ENCODE data around the gene C1QA. TPM values are rescaled to one million over a fixed set of nuclear protein-coding genes. Genes with fewer than 3 reads are reported as not detected.
A peak's percentile ranks its signal among the peaks of the same experiment; 100 is the strongest.

Gene C1QA
- total RNA-seq, 6 experiments from 2014 or later: 66.3 to 227 (median 75.0) TPM

GRCh38 chr1:22600817-22601605, 35.4 kb upstream of the C1QA start:
- no peaks in the 10 kb centered on the region for H3K9me3 ChIP-seq
- no peak for DNase-seq
- intact Hi-C loops (cut with DNase I): no loop called here
- H3K4me1 ChIP-seq: no peaks in the 10 kb centered on the region
- no peaks in the 10 kb centered on the region for H3K27me3 ChIP-seq
- TF ChIP-seq, protein P1, sequence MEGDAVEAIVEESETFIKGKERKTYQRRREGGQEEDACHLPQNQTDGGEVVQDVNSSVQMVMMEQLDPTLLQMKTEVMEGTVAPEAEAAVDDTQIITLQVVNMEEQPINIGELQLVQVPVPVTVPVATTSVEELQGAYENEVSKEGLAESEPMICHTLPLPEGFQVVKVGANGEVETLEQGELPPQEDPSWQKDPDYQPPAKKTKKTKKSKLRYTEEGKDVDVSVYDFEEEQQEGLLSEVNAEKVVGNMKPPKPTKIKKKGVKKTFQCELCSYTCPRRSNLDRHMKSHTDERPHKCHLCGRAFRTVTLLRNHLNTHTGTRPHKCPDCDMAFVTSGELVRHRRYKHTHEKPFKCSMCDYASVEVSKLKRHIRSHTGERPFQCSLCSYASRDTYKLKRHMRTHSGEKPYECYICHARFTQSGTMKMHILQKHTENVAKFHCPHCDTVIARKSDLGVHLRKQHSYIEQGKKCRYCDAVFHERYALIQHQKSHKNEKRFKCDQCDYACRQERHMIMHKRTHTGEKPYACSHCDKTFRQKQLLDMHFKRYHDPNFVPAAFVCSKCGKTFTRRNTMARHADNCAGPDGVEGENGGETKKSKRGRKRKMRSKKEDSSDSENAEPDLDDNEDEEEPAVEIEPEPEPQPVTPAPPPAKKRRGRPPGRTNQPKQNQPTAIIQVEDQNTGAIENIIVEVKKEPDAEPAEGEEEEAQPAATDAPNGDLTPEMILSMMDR (IDR thresholded peaks at IDR 0.05): no peak
- TF ChIP-seq POLR2A (IDR thresholded peaks at IDR 0.05): no peak
- H3K27ac ChIP-seq: no peak overlapping the region
- ATAC-seq: no peak
- no peak overlapping the region for H3K4me3 ChIP-seq
- WGBS (ENCODE audit: insufficient coverage, low coverage, low lambda C conversion rate, missing lambda C conversion rate): 95% methylated on average over 8 of the region's 39 CpGs
- H3K36me3 ChIP-seq: no peaks in the 10 kb centered on the region

DNA sequence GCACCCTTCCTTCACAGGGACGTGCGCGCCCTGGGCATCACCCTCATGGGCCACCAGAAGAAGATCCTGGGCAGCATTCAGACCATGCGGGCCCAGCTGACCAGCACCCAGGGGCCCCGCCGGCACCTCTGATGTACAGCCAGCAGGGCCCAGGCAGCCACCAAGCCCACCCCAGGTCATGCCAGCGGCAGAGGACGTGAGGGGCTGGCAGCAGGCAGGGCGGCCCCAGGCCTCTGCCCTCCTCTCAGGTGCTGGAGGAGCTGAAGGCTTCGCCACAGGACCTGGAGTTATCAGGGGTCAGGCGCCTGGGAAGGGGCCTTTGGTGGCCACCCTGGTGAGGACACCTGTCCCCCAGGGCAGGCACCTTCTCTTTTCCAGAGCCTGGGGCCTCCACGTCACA, 34.8 kb upstream of the C1QA start:
- intact Hi-C loops (cut with DNase I): no loop called here
- peak in 1 of 4 donors; percentile 5 for ATAC-seq

GRCh38 chr1:22602060-22602740, 34.2 kb upstream of the C1QA start:
- Histone ChIP-seq H3K27me3 (no peaks in the 10 kb centered on the region), H3K9me3 (no peaks in the 10 kb centered on the region), H3K4me1 (no peaks in the 10 kb centered on the region), H3K4me3 (no peak overlapping the region), H3K27ac (no peak overlapping the region), H3K36me3 (no peaks in the 10 kb centered on the region)
- TF ChIP-seq, protein P1 (IDR thresholded peaks at IDR 0.05): no peak
- no peak for TF ChIP-seq POLR2A (IDR thresholded peaks at IDR 0.05)
- intact Hi-C loops (cut with DNase I): no loop called here
- 71% methylated on average over 4 of the region's 18 CpGs for WGBS (ENCODE audit: insufficient coverage, low coverage, low lambda C conversion rate, missing lambda C conversion rate)
- DNase-seq (no peak), ATAC-seq (peak in 1 of 4 donors; percentile 6)

More for the DNA sequence above, 34.8 kb upstream of the C1QA start:
- Histone ChIP-seq H3K27ac (no peak overlapping the region), H3K27me3 (no peaks in the 10 kb centered on the region), H3K4me3 (no peak overlapping the region), H3K9me3 (no peaks in the 10 kb centered on the region), H3K36me3 (no peaks in the 10 kb centered on the region), H3K4me1 (no peaks in the 10 kb centered on the region)
- no peak for TF ChIP-seq POLR2A (IDR thresholded peaks at IDR 0.05)
- TF ChIP-seq, protein P1 (IDR thresholded peaks at IDR 0.05): no peak
- WGBS (ENCODE audit: insufficient coverage, low coverage, low lambda C conversion rate, missing lambda C conversion rate): no CpG with 5 or more reads among the region's 12 CpGs
- DNase-seq: no peak

- DNase-seq (no peak), ATAC-seq (no peak)
- Histone ChIP-seq H3K36me3 (no peaks in the 10 kb centered on the region), H3K4me3 (no peak overlapping the region), H3K9me3 (no peaks in the 10 kb centered on the region), H3K27ac (no peak overlapping the region), H3K4me1 (no peaks in the 10 kb centered on the region), H3K27me3 (no peaks in the 10 kb centered on the region)
- 38% methylated on average over 3 of the region's 4 CpGs for WGBS (ENCODE audit: insufficient coverage, low coverage, low lambda C conversion rate, missing lambda C conversion rate)
- TF ChIP-seq POLR2A (IDR thresholded peaks at IDR 0.05): no peak
- TF ChIP-seq, protein P1 (IDR thresholded peaks at IDR 0.05): no peak
- intact Hi-C loops (cut with DNase I): no loop called here
Observed at GRCh38 chr1:22606161-22606560, 30.3 kb upstream of the C1QA start.

All from right lobe of liver (tissue), 6 donors.